GM10266 (cell line): ENCODE data around the gene ZCCHC14.
"Not testable (repeated sequence)": the region's sequence is repeated elsewhere in the genome, so short reads cannot be mapped to it uniquely, and the experiment has no call there.

Source experiments
- DNase-seq: peaks from one replicate; pipeline ENCODE4 v3.0.0; 2012; ENCODE audit errors: extremely low spot score
- TF ChIP-seq, protein P1 (sequence below): IDR thresholded peaks from 2 replicates; pipeline ENCODE4 v1.5.1; 2012; ENCODE audit warnings: mild to moderate bottlenecking, low read depth; ENCODE audit not compliant: control insufficient read depth, insufficient read depth; ENCODE audit errors: missing control alignments

ZCCHC14 gene

DNA sequence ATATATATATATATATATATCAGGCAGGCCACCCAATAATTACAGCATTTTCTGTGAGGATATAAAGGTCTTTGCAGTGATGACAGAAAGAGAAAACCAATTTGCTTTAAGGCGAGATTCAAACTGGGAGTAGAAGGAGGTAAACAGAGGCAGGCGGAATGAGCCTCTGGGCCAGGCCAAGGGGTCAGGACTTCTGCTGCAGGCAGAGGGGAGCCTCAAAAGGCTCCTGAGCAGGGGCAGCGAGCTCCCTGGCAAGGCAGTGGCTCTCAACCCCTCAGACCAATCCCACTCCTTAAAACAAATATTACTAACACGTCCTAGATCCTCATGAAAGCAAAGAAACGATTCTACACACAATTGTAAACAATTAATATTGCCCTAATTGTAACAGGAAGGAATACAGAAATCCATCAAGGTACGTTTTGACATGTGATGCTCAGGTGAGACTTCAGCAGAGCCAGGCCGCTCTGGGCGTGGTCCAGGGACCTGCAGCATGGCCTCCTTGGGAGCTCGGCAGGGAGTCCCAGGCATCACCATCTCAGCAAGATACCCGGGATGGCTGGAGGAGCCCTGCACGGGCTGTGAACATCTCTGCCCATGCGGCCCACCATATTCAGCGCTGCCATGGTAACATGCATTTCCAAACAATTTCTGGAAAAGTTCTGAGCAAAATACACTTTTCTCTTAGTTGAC is 127.7 kb downstream of the ZCCHC14 start:
- no peak for DNase-seq
- TF ChIP-seq, protein P1, sequence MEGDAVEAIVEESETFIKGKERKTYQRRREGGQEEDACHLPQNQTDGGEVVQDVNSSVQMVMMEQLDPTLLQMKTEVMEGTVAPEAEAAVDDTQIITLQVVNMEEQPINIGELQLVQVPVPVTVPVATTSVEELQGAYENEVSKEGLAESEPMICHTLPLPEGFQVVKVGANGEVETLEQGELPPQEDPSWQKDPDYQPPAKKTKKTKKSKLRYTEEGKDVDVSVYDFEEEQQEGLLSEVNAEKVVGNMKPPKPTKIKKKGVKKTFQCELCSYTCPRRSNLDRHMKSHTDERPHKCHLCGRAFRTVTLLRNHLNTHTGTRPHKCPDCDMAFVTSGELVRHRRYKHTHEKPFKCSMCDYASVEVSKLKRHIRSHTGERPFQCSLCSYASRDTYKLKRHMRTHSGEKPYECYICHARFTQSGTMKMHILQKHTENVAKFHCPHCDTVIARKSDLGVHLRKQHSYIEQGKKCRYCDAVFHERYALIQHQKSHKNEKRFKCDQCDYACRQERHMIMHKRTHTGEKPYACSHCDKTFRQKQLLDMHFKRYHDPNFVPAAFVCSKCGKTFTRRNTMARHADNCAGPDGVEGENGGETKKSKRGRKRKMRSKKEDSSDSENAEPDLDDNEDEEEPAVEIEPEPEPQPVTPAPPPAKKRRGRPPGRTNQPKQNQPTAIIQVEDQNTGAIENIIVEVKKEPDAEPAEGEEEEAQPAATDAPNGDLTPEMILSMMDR = no peak

- TF ChIP-seq, protein P1 = no peak
- no peak for DNase-seq
Observed at GRCh38 chr16:87363771-87364455, 128.9 kb downstream of the ZCCHC14 start.

GRCh38 chr16:87362828-87363559 is 129.8 kb downstream of the ZCCHC14 start:
- not testable (repeated sequence) for DNase-seq

DNA sequence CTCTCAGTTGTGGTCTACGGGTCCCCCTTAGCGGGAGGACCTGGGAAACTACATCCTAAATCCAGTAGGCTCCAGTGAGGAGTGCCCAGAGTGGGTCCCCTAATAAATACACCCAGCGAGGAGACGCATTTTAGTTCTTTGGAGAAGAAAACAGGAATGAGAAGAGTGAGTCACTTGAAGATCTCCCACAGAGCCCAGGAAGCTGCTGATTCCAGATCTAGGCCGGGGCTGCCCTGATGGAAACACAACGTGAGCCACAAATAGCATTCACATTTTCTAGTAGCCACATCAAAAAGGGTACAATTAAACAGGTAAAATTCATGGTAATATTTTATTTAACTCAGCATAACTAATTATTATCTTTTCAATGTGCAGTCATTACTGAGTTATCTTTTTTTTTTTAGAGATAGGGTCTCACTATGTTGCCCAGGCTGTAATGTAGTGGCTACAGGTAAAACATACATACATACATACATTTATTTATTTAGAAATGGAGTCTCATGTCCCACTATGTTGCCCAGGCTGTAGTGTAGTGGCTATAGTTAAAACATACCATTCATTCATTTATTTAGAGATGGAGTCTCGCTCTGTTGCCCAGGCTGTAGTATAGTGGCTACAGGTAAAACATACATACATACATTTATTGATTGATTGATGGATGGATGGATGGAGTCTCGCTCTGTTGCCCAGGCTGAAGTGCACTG is 130.8 kb downstream of the ZCCHC14 start:
- TF ChIP-seq, protein P1 = no peak
- no peak for DNase-seq

DNA sequence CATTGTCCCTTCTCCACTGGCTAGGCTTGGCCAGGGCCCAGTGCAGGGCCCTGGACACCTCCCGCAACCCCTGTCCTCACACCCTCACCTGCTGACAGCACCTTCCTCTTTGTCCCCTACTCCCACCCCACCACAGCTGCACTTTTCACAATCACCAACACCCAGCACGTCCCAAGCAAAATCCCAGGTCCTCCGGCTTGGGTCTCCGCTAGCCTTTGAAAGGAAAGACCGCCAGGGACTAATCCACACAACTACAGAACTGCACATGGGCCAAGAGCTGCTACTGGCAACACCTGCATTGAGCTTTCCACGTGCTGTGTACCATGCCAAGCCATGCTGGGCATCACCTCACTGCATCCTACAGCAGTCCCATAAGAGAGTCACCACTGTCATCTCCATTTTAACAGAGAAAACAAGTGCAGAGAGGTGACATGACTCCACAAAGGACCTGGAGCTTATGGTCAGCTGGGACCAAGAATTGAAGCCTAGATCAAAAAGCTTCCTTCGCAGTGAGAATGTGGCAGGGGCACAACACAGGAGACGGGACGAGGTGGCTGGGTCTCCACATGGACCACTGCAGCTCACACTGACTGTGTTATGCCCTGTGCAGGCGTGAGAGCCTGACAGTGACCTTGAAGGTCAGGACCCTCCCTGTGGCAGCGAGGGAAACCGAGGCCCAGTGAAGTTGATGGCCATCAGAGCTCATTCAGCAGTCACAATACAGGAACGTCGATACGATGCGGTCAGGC is 131.8 kb downstream of the ZCCHC14 start:
- DNase-seq = no peak
- TF ChIP-seq, protein P1 = no peak

GRCh38 chr16:87359121-87359520 is 133.7 kb downstream of the ZCCHC14 start:
- TF ChIP-seq, protein P1 = no peak
- DNase-seq = no peak

DNA sequence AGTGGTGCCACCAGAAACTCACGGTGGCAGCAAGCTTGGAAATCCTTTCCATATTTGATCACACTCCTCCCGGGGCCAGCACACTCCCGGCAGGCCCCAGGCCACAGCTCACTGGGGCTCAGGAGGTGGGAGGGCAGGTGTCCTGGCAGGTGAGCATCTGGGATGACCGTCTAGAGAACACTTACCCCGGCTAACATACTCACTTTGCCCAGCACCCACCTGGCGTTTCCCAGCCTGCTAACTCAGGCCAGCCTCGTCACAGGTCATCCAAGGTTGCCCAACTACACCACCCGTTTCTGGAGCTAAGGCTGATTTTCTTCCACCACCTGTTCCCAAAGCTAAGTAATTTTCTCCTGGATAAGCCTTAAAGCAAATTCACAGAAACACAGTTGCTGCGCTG is 134.1 kb downstream of the ZCCHC14 start:
- no peak for DNase-seq
- TF ChIP-seq, protein P1 = no peak
